ENCODE results near the gene HOXA7. TPM values are rescaled to one million over a fixed set of nuclear protein-coding genes. Genes with fewer than 3 reads are reported as not detected.

HOXA7 gene
- total RNA-seq, 3 donors from 2014 or later = 4.6 to 8.8 (median 6.2) TPM

DNA sequence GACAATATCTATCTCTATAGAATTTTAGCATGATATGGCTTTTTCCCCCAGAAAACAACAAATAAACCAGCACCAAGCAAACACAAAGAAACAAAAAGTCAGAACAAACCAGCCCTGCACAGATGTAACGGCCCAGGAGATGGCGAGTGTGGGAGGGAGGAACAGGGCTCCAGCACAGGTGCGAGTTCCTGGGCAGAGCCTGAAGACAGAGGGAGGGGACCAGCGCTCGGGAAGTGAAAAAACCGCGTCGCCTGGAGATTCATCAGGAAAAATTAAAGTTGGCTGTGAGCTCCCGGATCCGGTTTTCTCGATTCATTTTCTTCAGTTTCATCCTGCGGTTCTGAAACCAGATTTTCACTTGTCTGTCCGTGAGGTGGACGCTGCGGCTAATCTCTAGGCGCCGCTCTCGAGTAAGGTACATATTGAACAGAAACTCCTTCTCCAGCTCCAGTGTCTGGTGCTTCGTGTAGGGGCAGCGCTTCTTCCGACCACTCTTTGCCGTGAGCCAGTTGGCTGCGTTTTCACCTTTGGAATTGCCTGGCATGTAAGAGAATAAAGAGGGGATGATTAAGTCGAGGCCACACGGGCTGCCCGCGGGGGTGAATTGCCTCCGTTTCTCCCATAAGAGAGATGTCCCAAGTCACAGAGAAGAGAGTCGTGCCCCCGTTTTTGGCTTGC is 15.3 kb upstream of the HOXA7 start:
- DNase-seq (ENCODE audit: low spot score in 2 of 2) = peak in 1 of 2 donors; percentile 38
- TF ChIP-seq POLR2A (IDR thresholded peaks at IDR 0.05) (no peak), POLR2AphosphoS5 (IDR thresholded peaks at IDR 0.05) (peak in 1 of 3 donors; percentile 13)
- Histone ChIP-seq H3K27me3 (peaks cover 3 to 75% of the 10 kb centered on the region in 2 donors), H3K36me3 (no peaks in the 10 kb centered on the region), H3K4me3 (peak overlapping the region; percentile 62 to 91 (median 76)), H3K9me3 (no peaks in the 10 kb centered on the region), H3K27ac (peak overlapping the region; percentile 89 to 91), H3K4me1 (no peaks in the 10 kb centered on the region)
- intact Hi-C loops (cut with DNase I; ENCODE audit: low total_unique reads) = loop anchor here (10.0 kb wide), 1 partner anchor 1317 kb away; no protein-coding TSS in a partner anchor

- Histone ChIP-seq H3K27me3 (peaks cover 3 to 75% of the 10 kb centered on the region in 2 donors), H3K4me3 (peak overlapping the region; percentile 62 to 91 (median 76)), H3K9me3 (no peaks in the 10 kb centered on the region), H3K4me1 (no peaks in the 10 kb centered on the region), H3K27ac (peak overlapping the region in 1 of 2 donors; percentile 89), H3K36me3 (no peaks in the 10 kb centered on the region)
- TF ChIP-seq POLR2A (IDR thresholded peaks at IDR 0.05) = no peak
- intact Hi-C loops (cut with DNase I; ENCODE audit: low total_unique reads) = loop anchor here (10.0 kb wide), 1 partner anchor 1316 kb away; no protein-coding TSS in a partner anchor
- DNase-seq (ENCODE audit: low spot score in 2 of 2) = peak in 1 of 2 donors; percentile 41
Measured at GRCh38 chr7:27171325-27171636, 14.8 kb upstream of the HOXA7 start.

DNA sequence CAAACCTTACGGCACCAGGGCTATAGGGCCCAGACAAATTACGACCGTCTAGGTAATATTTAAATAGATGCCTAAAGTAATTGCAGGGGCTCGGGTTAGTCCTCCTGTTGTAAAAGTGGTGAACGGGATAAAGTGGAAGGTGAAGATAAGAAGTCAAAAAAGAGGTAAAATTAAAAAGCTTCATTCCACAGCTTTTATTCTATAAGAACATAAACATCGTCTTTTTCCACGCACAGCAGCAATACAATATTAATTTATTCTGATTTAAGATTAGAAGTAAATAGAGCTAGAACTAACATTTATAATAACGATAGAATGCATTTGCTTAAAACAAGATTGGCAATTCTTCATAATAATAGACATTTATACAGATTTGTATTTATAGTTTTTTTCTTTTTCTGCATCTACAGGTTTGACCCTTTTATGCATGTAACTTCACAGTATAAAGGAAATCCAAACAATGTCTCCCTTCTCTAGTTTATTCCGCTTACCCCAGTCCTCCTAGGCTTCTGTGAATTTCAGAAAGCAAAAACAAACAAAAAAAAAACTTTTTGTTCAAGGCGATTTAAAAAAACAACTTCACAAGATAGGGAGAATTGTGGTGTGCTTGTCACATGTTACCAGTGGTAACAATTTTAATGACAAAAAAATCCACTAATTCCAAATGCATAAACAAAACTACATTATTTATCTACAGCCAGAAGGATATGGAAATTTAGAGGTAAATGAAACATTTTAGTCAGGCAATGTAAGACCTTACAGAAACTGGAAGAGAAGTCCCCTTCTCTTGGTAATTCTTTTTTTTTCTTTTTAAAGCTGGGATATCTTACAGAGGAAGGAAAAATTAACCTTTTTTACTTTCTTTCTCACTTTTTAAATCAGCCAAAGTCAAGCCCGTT is 14.2 kb upstream of the HOXA7 start:
- no peaks in the 10 kb centered on the region for H3K4me1 ChIP-seq

GRCh38 chr7:27169658-27170425 is 13.4 kb upstream of the HOXA7 start:
- intact Hi-C loops (cut with DNase I; ENCODE audit: low total_unique reads) = loop anchor here (10.0 kb wide), 1 partner anchor 1315 kb away; no protein-coding TSS in a partner anchor
- peak overlapping the region; percentile 82 to 89 for H3K27ac ChIP-seq
- DNase-seq (ENCODE audit: low spot score in 2 of 2) = peak in 1 of 2 donors; percentile 49

More for the DNA sequence above, 14.2 kb upstream of the HOXA7 start:
- Histone ChIP-seq H3K36me3 (no peaks in the 10 kb centered on the region), H3K9me3 (no peaks in the 10 kb centered on the region), H3K27ac (peak overlapping the region; percentile 82 to 89), H3K4me3 (peak overlapping the region; percentile 62 to 76 (median 63)), H3K27me3 (peaks cover 3 to 75% of the 10 kb centered on the region in 2 donors)
- intact Hi-C loops (cut with DNase I; ENCODE audit: low total_unique reads) = loop anchor here (10.0 kb wide), 1 partner anchor 1316 kb away; no protein-coding TSS in a partner anchor
- no peak for DNase-seq (ENCODE audit: low spot score in 2 of 2)
- TF ChIP-seq POLR2A (IDR thresholded peaks at IDR 0.05) = no peak
- no peak for TF ChIP-seq POLR2AphosphoS5 (IDR thresholded peaks at IDR 0.05)
- TF ChIP-seq, protein P1, sequence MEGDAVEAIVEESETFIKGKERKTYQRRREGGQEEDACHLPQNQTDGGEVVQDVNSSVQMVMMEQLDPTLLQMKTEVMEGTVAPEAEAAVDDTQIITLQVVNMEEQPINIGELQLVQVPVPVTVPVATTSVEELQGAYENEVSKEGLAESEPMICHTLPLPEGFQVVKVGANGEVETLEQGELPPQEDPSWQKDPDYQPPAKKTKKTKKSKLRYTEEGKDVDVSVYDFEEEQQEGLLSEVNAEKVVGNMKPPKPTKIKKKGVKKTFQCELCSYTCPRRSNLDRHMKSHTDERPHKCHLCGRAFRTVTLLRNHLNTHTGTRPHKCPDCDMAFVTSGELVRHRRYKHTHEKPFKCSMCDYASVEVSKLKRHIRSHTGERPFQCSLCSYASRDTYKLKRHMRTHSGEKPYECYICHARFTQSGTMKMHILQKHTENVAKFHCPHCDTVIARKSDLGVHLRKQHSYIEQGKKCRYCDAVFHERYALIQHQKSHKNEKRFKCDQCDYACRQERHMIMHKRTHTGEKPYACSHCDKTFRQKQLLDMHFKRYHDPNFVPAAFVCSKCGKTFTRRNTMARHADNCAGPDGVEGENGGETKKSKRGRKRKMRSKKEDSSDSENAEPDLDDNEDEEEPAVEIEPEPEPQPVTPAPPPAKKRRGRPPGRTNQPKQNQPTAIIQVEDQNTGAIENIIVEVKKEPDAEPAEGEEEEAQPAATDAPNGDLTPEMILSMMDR (IDR thresholded peaks at IDR 0.05) = no peak

DNA sequence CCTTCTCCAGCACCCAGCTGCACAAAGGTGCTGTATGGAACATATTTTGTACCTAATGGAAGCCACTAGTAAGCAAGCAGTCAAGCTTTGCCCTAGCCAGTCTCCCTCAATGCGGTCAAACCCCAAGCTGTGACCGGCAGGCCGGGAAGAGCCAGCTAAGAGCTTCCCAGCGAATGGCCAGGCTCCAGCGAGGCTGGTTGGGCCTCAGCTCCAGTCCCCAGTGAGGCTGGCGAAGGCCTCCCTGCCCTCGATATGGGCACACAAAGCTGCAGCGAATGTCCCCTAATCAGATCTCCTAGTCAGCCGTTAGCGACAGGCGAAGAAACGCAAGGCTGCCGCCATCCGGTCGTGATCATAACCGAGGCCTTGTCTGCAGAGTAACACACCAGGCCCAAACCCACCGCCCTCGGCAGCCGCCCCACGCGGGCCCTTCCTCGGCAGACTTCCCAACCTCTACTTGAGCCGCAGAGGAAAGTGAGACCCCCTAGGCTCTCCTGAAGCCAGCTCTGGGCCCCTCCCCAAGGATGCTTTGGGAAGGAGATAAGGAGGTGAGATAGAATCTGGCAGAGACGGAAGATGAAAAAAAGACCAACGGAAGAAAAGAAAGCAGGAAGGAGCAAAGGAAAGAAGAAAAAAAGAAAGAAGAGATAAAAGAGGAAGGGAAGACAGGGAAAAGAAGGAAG is 11.9 kb upstream of the HOXA7 start:
- Histone ChIP-seq H3K9me3 (no peaks in the 10 kb centered on the region), H3K27me3 (peaks cover 6 to 69% of the 10 kb centered on the region in 2 donors), H3K4me3 (peak overlapping the region; percentile 50 to 76 (median 63)), H3K4me1 (no peaks in the 10 kb centered on the region), H3K36me3 (no peaks in the 10 kb centered on the region), H3K27ac (peak overlapping the region; percentile 82 to 89)
- no peak for TF ChIP-seq POLR2A (IDR thresholded peaks at IDR 0.05)
- peak in 2 of 3 donors; percentile 11 to 19 for TF ChIP-seq POLR2AphosphoS5 (IDR thresholded peaks at IDR 0.05)
- intact Hi-C loops (cut with DNase I; ENCODE audit: low total_unique reads) = no loop called here
- DNase-seq (ENCODE audit: low spot score in 2 of 2) = no peak

More at GRCh38 chr7:27169658-27170425, 13.4 kb upstream of the HOXA7 start:
- H3K9me3 ChIP-seq = no peaks in the 10 kb centered on the region
- no peaks in the 10 kb centered on the region for H3K4me1 ChIP-seq
- no peaks in the 10 kb centered on the region for H3K36me3 ChIP-seq
- peaks cover 5 to 75% of the 10 kb centered on the region in 2 donors for H3K27me3 ChIP-seq
- peak overlapping the region; percentile 50 to 76 (median 63) for H3K4me3 ChIP-seq
- TF ChIP-seq POLR2A (IDR thresholded peaks at IDR 0.05) = no peak
- TF ChIP-seq, protein P1 (IDR thresholded peaks at IDR 0.05) = no peak
- no peak for TF ChIP-seq POLR2AphosphoS5 (IDR thresholded peaks at IDR 0.05)
